Glomerular endothelial cell (primary cell): ENCODE measurements around the gene PRR5L. TPM values are rescaled to one million over a fixed set of nuclear protein-coding genes. Genes with fewer than 3 reads are reported as not detected.

Experiments
- total RNA-seq: library from RNA; depleted of rRNA; stranded (reverse); fragments of >200 nt; gene quantifications from 2 replicates; pipeline ENCODE4 v1.2.3, GENCODE V29; 2015

The PRR5L gene
- total RNA-seq, 1 donor from 2014 or later, result 54.1 TPM

Other genes with a start within 250 kb of the PRR5L start
- gene COMMD9, start 6.9 kb upstream of the PRR5L start, total RNA-seq, result 57.5 and 62.6 TPM in 2 replicates
- gene TRAF6, start 214.0 kb downstream of the PRR5L start, total RNA-seq, result 12.9 and 16.2 TPM in 2 replicates